Adrenal gland (tissue), 12 donors: Measurements from ENCODE around the gene ODAD4. TPM values are rescaled to one million over a fixed set of nuclear protein-coding genes. Genes with fewer than 3 reads are reported as not detected.
"Not testable (repeated sequence)": the region's sequence is repeated elsewhere in the genome, so short reads cannot be mapped to it uniquely, and the experiment has no call there.

ENCODE experiments used
- DNase-seq, 7 donors: peaks; one replicate each; pipeline ENCODE4 v3.0.0-alpha.2; 2019 to 2020
- H3K27ac ChIP-seq, 5 donors: fragments of 200-600 bp; sonication (generic) in 4 of 5; 1 replicate in 3 of 5; 2 replicates in 2 of 5; pipeline versions ENCODE4 v1.5.1 to v1.8.0; 2016 to 2020; ENCODE audit warnings: mild to moderate bottlenecking in 1 of 5
- H3K27me3 ChIP-seq: fragments of 200-600 bp; 2 replicates; pipeline ENCODE4 v1.8.0; 2021
- H3K36me3 ChIP-seq, 2 donors: fragments of 200-600 bp; replicated peaks in 1 of 2; 1 replicate in 1 of 2; 2 replicates in 1 of 2; pipeline versions ENCODE4 v1.5.1 to v1.8.0; 2018 to 2022
- H3K4me1 ChIP-seq, 2 donors: fragments of 200-600 bp; replicated peaks in 1 of 2; 1 replicate in 1 of 2; 2 replicates in 1 of 2; pipeline versions ENCODE4 v1.5.1 to v1.8.0; 2018 to 2021
- H3K4me3 ChIP-seq, 4 donors: fragments of 200-600 bp; sonication (generic) in 3 of 4; one replicate each; pipeline ENCODE4 v1.5.1; 2016 to 2018
- H3K9me3 ChIP-seq, 3 donors: fragments of 200-600 bp; sonication (generic) in 1 of 3; replicated peaks in 1 of 3; 1 replicate in 2 of 3; 2 replicates in 1 of 3; pipeline versions ENCODE4 v1.5.1 to v1.8.0; 2016 to 2021
- POLR2A ChIP-seq, 2 donors: fragments of 450-650 bp; IDR thresholded peaks; one replicate each; pipeline ENCODE4 v1.6.1; 2017; ENCODE audit warnings: antibody characterized with exemption in 2 of 2, mild to moderate bottlenecking in 2 of 2, moderate library complexity in 1 of 2
- WGBS, 4 donors: extraction: QIAGEN DNeasy Blood & Tissue Kit in 2 of 4; methylation state at CpG; one replicate each; pipeline versions ENCODE4 v1.1.5 to v1.1.7; 2013 to 2017; 5-methylcytosine and 5-hydroxymethylcytosine counted together
- intact Hi-C, 2 donors: fragments of 100-400 bp; cut with DNase I; formaldehyde crosslinking; loops; one replicate each; pipeline versions ENCODE4 v1.14.1 to v1.15.0; 2022 to 2023
- polyA plus RNA-seq, 3 donors: library from polyadenylated mRNA; stranded (reverse); fragments of 200-250 nt in 2 of 3; fragments of 350-450 nt in 1 of 3; fragmentation: Illumina TruSeq in 1 of 3; extraction: RNeasy Lipid Tissue Mini Kit (QIAGEN cat#74804) in 1 of 3; gene quantifications; one replicate each; pipeline ENCODE4 v1.2.3, GENCODE V29; 2013 to 2014
- total RNA-seq, 9 donors: library from RNA; depleted of rRNA in 4 of 9; stranded (reverse); fragments of >200 nt in 4 of 9; fragments of 120-200 nt in 1 of 9; fragmentation: NEBNext Ultra II Directional in 1 of 9; extraction: Animal tissue kit (Norgen Biotek cat#: 25700) in 1 of 9; gene quantifications; one replicate each; pipeline versions ENCODE4 v1.1.0 to v1.2.4, GENCODE V29; 2013 to 2023
- TF ChIP-seq, protein P1 (sequence below), 6 experiments: fragments of 450-650 bp in 4 of 6; fragments of 200-600 bp in 2 of 6; sonication (generic) in 1 of 6; IDR thresholded peaks; 1 replicate in 5 of 6; 2 replicates in 1 of 6; pipeline versions ENCODE4 v1.5.1 to v1.8.0; 2016 to 2021; ENCODE audit warnings: antibody characterized with exemption in 6 of 6, mild to moderate bottlenecking in 2 of 6, moderate library complexity in 1 of 6
- donor health status: healthy with polysubstance abuse.
- donor health status: Bipolar disorder and iron deficiency.
- donor health status: DM: yes; HTN: yes; CAD: no.
- donor health status: DM: no; HTN: no; CAD: no.
- donor health status: DM: no; HTN: no; CAD: no.
- donor health status: DM: yes; HTN: yes; CAD: no.

The ODAD4 gene
- total and polyA plus RNA-seq, 12 donors: 0.39 to 3.5 (median 0.61) TPM; not detected in 1

DNA sequence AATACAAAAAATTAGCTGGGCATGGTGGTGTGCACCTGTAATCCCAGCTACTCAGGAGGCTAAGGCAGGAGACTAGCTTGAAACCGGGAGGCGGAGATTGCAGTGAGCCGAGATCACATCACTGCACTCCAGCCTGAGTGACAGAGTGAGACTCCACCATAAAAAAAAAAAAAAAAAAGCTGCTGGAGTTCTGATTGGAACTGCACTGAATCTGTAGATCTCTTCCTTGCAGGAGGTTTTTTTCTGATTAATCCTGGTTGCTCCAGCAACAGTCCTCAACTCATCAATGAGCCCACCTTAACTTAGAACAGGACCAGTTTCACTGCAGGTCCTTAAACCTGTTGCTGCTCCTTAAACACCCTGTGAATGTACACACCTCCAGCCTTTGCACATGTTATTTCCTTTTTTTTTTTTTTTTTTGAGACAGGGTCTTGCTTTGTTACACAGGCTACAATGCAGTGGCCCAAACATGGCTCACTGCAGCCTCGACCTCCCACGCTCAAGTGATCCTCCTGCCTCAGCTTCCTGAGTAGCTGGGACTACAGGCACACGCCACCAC, 1.6 kb upstream of the ODAD4 start:
- Histone ChIP-seq H3K27me3 (no peaks in the 10 kb centered on the region), H3K9me3 (no peaks in the 10 kb centered on the region), H3K36me3 (no peaks in the 10 kb centered on the region), H3K27ac (no peak overlapping the region), H3K4me3 (no peak overlapping the region), H3K4me1 (peaks cover 5 to 7% of the 10 kb centered on the region in 2 donors)
- intact Hi-C loops: no loop called here
- TF ChIP-seq POLR2A (IDR thresholded peaks at IDR 0.05): no peak
- TF ChIP-seq, protein P1, sequence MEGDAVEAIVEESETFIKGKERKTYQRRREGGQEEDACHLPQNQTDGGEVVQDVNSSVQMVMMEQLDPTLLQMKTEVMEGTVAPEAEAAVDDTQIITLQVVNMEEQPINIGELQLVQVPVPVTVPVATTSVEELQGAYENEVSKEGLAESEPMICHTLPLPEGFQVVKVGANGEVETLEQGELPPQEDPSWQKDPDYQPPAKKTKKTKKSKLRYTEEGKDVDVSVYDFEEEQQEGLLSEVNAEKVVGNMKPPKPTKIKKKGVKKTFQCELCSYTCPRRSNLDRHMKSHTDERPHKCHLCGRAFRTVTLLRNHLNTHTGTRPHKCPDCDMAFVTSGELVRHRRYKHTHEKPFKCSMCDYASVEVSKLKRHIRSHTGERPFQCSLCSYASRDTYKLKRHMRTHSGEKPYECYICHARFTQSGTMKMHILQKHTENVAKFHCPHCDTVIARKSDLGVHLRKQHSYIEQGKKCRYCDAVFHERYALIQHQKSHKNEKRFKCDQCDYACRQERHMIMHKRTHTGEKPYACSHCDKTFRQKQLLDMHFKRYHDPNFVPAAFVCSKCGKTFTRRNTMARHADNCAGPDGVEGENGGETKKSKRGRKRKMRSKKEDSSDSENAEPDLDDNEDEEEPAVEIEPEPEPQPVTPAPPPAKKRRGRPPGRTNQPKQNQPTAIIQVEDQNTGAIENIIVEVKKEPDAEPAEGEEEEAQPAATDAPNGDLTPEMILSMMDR (IDR thresholded peaks at IDR 0.05): no peak
- no peak for DNase-seq
- WGBS, 4 donors: 79 to 92% (median 83%) methylated on average over 6 of the region's 6 CpGs

DNA sequence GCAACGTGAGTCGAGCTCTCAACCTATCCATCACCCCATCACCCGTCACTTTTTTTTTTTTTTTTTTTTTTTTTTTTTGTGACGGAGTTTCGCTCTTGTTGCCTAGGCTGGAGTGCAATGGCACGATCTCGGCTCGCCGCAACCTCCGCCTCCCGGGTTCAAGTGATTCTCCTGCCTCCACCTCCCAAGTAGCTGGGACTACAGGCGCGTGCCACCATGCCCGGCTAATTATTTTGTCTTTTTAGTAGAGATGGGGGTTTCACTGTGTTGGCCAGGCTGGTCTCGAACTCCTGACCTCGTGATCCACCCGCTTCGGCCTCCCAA, 378 bp downstream of the ODAD4 start:
- 40 to 51% (median 46%) methylated on average over 17 to 18 of the region's 18 CpGs for WGBS, 4 donors
- H3K27ac ChIP-seq: peak overlapping the region in 2 of 5 donors; percentile 81 to 89
- DNase-seq: not testable (repeated sequence)

DNA sequence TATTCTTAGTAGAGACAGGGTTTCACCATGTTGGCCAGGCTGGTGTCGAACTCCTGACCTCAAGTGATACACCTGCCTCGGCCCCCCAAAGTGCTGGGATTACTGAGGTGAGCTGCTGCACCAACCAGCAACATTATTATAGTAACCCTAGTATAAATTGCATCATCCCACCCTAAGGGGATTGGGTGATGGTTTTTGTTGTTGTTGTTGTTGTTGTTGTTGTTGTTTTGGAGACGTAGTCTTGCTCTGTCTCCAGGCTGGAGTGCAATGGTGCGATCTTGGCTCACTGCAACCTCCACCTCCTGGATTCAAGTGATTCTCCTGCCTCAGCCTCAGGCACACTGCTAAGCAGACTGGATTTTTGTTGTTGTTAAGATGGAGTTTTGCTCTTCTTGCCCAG, 1.3 kb downstream of the ODAD4 start:
- DNase-seq, intact Hi-C loops, H3K36me3 ChIP-seq, H3K9me3 ChIP-seq, H3K4me3 ChIP-seq, H3K4me1 ChIP-seq, H3K27me3 ChIP-seq, H3K27ac ChIP-seq: not testable (repeated sequence)
- 74 to 92% (median 86%) methylated on average over 3 to 4 of the region's 4 CpGs for WGBS, 4 donors

More for the DNA sequence above, 378 bp downstream of the ODAD4 start:
- H3K9me3 ChIP-seq, H3K4me1 ChIP-seq, H3K27me3 ChIP-seq, intact Hi-C loops, H3K36me3 ChIP-seq: not testable (repeated sequence)
- peak overlapping the region in 1 of 4 donors; percentile 63 for H3K4me3 ChIP-seq

DNA sequence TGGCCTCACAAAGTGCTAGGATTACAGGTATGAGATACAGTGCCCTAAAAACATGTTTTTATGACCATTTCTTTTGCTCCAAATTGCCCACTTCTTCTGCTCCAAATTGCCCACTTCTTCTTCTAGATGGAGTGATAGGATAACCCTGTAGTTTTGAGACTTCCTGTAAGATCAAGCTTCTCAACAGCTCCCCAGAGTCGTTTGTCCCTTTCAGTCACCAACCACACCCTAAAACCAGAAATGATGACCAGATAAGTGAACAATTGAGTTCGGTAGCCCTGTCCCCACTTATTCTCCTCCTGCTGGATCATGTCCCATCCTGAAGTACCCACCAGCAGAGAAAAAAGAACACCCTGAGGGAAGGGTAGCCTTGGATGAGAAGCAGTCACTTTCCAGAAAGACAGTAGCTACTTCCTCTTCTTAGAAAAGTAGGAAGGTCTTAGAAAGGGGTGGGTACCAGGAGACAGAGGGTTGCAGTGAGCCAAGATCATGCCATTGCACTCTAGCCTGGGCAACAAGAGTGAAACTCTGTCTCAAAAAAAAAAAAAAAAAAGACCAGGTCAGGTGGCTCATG, 2.5 kb downstream of the ODAD4 start:
- Histone ChIP-seq H3K9me3 (no peaks in the 10 kb centered on the region), H3K36me3 (no peaks in the 10 kb centered on the region), H3K4me1 (peaks cover 5 to 7% of the 10 kb centered on the region in 2 donors), H3K27me3 (no peaks in the 10 kb centered on the region), H3K4me3 (no peak overlapping the region), H3K27ac (peak overlapping the region in 1 of 5 donors; percentile 38)
- intact Hi-C loops: no loop called here
- 42 to 52% (median 45%) methylated on average over 2 of the region's 2 CpGs for WGBS, 4 donors
- no peak for DNase-seq
- TF ChIP-seq POLR2A (IDR thresholded peaks at IDR 0.05): no peak
- TF ChIP-seq, protein P1 (IDR thresholded peaks at IDR 0.05): no peak

DNA sequence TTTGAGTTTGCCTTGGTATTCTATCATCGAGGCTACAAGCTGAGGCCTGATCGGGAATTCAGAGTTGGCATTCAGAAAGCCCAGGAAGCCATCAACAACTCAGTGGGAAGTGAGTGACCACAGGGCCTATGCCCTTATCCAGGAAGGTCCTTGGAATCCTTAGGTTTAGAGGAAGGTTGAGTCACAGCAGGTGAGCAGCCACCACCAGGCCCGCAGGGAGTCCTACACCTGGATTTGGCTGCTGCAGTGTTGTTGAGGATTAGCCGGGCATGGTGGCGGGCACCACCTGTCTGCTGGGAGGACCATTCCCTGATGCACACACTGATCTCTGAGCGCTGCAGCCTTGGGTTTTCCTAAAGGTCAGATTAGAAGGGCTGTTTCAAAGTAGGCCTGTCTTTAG, 5.2 kb downstream of the ODAD4 start:
- Histone ChIP-seq H3K9me3 (no peaks in the 10 kb centered on the region), H3K36me3 (no peaks in the 10 kb centered on the region), H3K4me1 (no peaks in the 10 kb centered on the region), H3K27ac (no peak overlapping the region), H3K4me3 (no peak overlapping the region), H3K27me3 (no peaks in the 10 kb centered on the region)
- intact Hi-C loops: no loop called here
- no peak for DNase-seq
- 94 to 100% (median 97%) methylated on average over 2 to 6 of the region's 6 CpGs for WGBS, 4 donors
- TF ChIP-seq, protein P1 (IDR thresholded peaks at IDR 0.05): no peak
- TF ChIP-seq POLR2A (IDR thresholded peaks at IDR 0.05): no peak
